Lower lobe of right lung (tissue), 2 donors: ENCODE data around the gene RYR1. TPM values are rescaled to one million over a fixed set of nuclear protein-coding genes. Genes with fewer than 3 reads are reported as not detected.
"Not testable (repeated sequence)": the region's sequence is repeated elsewhere in the genome, so short reads cannot be mapped to it uniquely, and the experiment has no call there.

Experiments
- ATAC-seq, 2 donors: fragments of 200-7000 bp; cut with Tn5 transposase; one replicate each; pipeline ENCODE4 v1.9.1; 2020 to 2022; ENCODE audit warnings: mild to moderate bottlenecking in 2 of 2, moderate library complexity in 2 of 2
- DNase-seq: peaks from one replicate; pipeline ENCODE4 v3.0.0-alpha.2; 2020
- H3K27ac ChIP-seq: fragments of 200-600 bp; one replicate; pipeline ENCODE4 v1.8.0; 2022
- H3K27me3 ChIP-seq: fragments of 200-600 bp; one replicate; pipeline ENCODE4 v1.8.0; 2022; ENCODE audit warnings: low read depth
- H3K36me3 ChIP-seq: fragments of 200-600 bp; one replicate; pipeline ENCODE4 v1.8.0; 2022; ENCODE audit warnings: mild to moderate bottlenecking
- H3K4me1 ChIP-seq: fragments of 200-600 bp; one replicate; pipeline ENCODE4 v1.8.0; 2022
- H3K4me3 ChIP-seq: fragments of 200-600 bp; one replicate; pipeline ENCODE4 v1.8.0; 2022; ENCODE audit warnings: mild to moderate bottlenecking
- H3K9me3 ChIP-seq: fragments of 200-600 bp; one replicate; pipeline ENCODE4 v1.8.0; 2022
- intact Hi-C: fragments of 100-400 bp; cut with DNase I; formaldehyde crosslinking; loops from one replicate; pipeline ENCODE4 v1.11.0; 2022
- total RNA-seq: library from RNA; stranded (reverse); fragmentation: NEBNext Ultra II Directional; extraction: Animal tissue kit (Norgen Biotek cat#: 25700); gene quantifications from one replicate; pipeline ENCODE4 v1.2.1, GENCODE V29; 2021
- TF ChIP-seq, protein P1 (sequence below): fragments of 200-600 bp; IDR thresholded peaks from one replicate; pipeline ENCODE4 v1.8.0; 2022; ENCODE audit warnings: antibody characterized with exemption, mild to moderate bottlenecking
- donor health status: DM: no; HTN: yes; CAD: no; lungs with severe emphysema.

The RYR1 gene
- total RNA-seq, 1 donor from 2014 or later, result 9.2 TPM

DNA sequence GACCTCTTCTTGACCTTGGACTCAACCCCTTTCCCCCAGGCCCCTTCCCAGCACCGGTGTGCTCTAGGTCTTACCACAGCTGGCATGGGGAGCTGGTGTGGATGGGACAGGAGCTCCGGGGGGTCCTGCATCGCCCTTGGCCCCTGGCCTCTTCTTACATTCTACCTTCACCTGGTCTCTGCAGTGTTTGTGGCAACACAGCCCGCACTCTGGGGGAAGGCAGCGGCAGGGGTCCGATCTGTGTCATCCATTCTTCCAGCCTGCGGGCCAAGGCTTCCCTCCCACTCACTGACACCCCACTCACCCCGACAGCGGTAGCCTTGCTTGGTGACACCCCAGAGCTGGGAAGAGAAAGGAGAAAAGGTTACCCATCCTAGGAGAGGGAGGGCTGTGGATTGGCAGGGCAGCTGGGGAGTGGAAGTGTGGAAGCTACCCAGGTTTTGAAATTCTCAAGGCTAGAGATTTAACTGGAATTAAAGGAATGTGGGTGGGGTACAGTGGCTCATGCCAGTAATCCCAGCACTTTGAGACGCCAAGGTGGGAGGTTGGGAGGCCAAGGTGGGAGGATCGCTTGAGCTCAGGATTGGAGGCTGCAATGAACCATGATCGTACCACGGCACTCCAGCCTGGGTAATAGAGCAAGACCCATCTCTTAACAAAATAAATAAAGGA, 22.3 kb upstream of the RYR1 start:
- Histone ChIP-seq H3K4me3 (no peak overlapping the region), H3K36me3 (peaks cover 22% of the 10 kb centered on the region), H3K9me3 (no peaks in the 10 kb centered on the region), H3K4me1 (no peaks in the 10 kb centered on the region), H3K27me3 (no peaks in the 10 kb centered on the region), H3K27ac (no peak overlapping the region)
- intact Hi-C loops, result no loop called here
- no peak for DNase-seq
- ATAC-seq, result no peak
- TF ChIP-seq, protein P1, sequence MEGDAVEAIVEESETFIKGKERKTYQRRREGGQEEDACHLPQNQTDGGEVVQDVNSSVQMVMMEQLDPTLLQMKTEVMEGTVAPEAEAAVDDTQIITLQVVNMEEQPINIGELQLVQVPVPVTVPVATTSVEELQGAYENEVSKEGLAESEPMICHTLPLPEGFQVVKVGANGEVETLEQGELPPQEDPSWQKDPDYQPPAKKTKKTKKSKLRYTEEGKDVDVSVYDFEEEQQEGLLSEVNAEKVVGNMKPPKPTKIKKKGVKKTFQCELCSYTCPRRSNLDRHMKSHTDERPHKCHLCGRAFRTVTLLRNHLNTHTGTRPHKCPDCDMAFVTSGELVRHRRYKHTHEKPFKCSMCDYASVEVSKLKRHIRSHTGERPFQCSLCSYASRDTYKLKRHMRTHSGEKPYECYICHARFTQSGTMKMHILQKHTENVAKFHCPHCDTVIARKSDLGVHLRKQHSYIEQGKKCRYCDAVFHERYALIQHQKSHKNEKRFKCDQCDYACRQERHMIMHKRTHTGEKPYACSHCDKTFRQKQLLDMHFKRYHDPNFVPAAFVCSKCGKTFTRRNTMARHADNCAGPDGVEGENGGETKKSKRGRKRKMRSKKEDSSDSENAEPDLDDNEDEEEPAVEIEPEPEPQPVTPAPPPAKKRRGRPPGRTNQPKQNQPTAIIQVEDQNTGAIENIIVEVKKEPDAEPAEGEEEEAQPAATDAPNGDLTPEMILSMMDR, result no peak

GRCh38 chr19:38411898-38412297, 21.6 kb upstream of the RYR1 start:
- DNase-seq, H3K4me1 ChIP-seq, intact Hi-C loops, H3K27me3 ChIP-seq, H3K9me3 ChIP-seq, H3K4me3 ChIP-seq, H3K27ac ChIP-seq, ATAC-seq: not testable (repeated sequence)
- peaks cover 15% of the 10 kb centered on the region for H3K36me3 ChIP-seq

GRCh38 chr19:38412491-38412890, 21.0 kb upstream of the RYR1 start:
- Histone ChIP-seq H3K36me3 (peaks cover 10% of the 10 kb centered on the region), H3K27me3 (no peaks in the 10 kb centered on the region), H3K27ac (no peak overlapping the region), H3K4me3 (no peak overlapping the region), H3K4me1 (peaks cover 2% of the 10 kb centered on the region), H3K9me3 (no peaks in the 10 kb centered on the region)
- no peak for DNase-seq
- ATAC-seq, result no peak
- TF ChIP-seq, protein P1, result no peak
- intact Hi-C loops, result no loop called here

- DNase-seq, result no peak
- ATAC-seq, result no peak
- intact Hi-C loops, result no loop called here
- no peaks in the 10 kb centered on the region for H3K27me3 ChIP-seq
- H3K4me1 ChIP-seq, result peaks cover 7% of the 10 kb centered on the region
- H3K27ac ChIP-seq, result no peak overlapping the region
- peaks cover 7% of the 10 kb centered on the region for H3K36me3 ChIP-seq
- TF ChIP-seq, protein P1, result no peak
- H3K9me3 ChIP-seq, result no peaks in the 10 kb centered on the region
- H3K4me3 ChIP-seq, result no peak overlapping the region
These were observed 20.5 kb upstream of the RYR1 start for GRCh38 chr19:38412961-38413360.

GRCh38 chr19:38413416-38413815, 20.1 kb upstream of the RYR1 start:
- Histone ChIP-seq H3K27me3 (no peaks in the 10 kb centered on the region), H3K4me1 (peaks cover 12% of the 10 kb centered on the region), H3K4me3 (no peak overlapping the region), H3K36me3 (peaks cover 3% of the 10 kb centered on the region), H3K27ac (no peak overlapping the region), H3K9me3 (no peaks in the 10 kb centered on the region)
- no peak for DNase-seq
- intact Hi-C loops, result no loop called here
- TF ChIP-seq, protein P1, result no peak
- no peak for ATAC-seq

DNA sequence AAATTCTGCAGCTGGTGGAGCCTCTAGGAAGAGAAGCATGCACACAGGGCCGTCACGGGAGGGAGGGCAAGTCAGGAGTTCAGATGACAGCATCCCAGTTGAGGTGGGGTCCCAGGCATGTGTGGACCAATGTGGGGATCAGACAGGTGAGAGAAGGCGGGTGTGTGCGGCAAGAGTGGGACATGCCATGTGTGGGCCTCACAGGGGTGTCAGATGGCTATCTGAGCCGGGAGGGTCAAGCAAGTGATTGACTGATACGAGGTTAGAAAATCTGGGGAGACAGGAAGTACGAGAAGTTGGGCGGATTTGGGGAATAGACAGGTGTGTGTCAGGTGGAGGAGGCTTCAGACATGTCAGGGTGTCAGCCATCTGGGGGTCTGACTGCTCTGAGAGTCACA, 16.3 kb upstream of the RYR1 start:
- no peak overlapping the region for H3K4me3 ChIP-seq
- H3K4me1 ChIP-seq, result peaks cover 12% of the 10 kb centered on the region
- no peaks in the 10 kb centered on the region for H3K9me3 ChIP-seq
- H3K27me3 ChIP-seq, result no peaks in the 10 kb centered on the region
- ATAC-seq (no peak), DNase-seq (no peak)
- TF ChIP-seq, protein P1, result no peak
- peak overlapping the region; percentile 44 for H3K27ac ChIP-seq
- intact Hi-C loops, result no loop called here
- no peaks in the 10 kb centered on the region for H3K36me3 ChIP-seq
